GM12872 (cell line): ENCODE measurements around the gene GCK.
A peak's percentile ranks its signal among the peaks of the same experiment; 100 is the strongest.

ENCODE experiments used
- TF ChIP-seq, protein P1 (sequence below): IDR thresholded peaks from 3 replicates; pipeline ENCODE4 v1.5.1; 2011; ENCODE audit warnings: low read depth, mild to moderate bottlenecking, low read length, moderate library complexity; ENCODE audit not compliant: insufficient read depth

GCK gene

DNA sequence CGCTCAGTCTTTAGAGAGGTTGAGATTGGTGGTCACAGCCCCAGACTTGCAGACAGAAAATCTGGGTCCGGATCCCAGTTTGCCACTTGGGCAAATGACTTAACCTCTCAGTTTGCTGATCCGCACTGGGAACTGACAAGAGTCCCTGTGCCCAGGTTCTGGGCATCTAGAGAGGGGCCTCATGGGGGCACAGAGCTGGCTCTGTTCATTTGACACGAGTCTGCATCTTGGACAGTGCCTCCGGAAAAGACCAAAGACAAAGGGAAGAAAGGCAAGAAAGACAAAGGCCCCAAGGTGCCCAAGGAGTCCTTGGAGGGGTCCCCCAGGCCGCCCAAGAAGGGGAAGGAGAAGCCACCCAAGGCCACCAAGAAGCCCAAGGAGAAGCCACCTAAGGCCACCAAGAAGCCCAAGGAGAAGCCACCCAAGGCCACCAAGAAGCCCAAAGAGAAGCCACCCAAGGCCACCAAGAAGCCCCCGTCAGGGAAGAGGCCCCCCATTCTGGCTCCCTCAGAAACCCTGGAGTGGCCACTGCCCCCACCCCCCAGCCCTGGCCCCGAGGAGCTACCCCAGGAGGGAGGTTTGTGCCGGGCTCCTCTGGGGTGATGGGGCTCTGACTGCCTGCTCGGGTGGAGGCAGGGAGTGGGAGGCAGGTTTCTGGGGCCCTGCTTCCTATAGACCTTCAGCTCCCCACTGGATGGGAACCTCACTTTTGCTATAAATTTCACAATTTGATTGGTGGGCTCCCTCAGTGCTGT, 82.8 kb downstream of the GCK start:
- TF ChIP-seq, protein P1, sequence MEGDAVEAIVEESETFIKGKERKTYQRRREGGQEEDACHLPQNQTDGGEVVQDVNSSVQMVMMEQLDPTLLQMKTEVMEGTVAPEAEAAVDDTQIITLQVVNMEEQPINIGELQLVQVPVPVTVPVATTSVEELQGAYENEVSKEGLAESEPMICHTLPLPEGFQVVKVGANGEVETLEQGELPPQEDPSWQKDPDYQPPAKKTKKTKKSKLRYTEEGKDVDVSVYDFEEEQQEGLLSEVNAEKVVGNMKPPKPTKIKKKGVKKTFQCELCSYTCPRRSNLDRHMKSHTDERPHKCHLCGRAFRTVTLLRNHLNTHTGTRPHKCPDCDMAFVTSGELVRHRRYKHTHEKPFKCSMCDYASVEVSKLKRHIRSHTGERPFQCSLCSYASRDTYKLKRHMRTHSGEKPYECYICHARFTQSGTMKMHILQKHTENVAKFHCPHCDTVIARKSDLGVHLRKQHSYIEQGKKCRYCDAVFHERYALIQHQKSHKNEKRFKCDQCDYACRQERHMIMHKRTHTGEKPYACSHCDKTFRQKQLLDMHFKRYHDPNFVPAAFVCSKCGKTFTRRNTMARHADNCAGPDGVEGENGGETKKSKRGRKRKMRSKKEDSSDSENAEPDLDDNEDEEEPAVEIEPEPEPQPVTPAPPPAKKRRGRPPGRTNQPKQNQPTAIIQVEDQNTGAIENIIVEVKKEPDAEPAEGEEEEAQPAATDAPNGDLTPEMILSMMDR, result no peak

DNA sequence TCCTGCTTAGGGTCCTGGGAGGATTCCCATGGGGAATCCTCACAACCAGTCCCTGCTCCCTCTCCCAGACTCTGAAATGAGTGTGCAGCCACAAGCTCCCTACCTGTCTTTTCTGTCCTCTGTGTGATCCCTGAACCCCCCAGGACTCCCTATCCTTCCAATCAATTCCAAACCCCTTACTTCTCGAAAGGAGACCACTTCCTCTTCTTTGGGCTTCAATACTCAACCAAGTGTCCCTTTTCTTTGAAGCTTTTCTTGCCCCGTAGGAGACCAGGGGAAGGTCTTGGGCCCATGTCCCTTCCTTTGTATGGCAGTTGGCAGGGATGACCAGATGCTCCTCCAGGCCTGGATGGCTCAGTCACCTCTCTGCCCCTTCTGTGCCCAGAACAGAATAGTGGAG, 83.4 kb downstream of the GCK start:
- TF ChIP-seq, protein P1, result no peak

DNA sequence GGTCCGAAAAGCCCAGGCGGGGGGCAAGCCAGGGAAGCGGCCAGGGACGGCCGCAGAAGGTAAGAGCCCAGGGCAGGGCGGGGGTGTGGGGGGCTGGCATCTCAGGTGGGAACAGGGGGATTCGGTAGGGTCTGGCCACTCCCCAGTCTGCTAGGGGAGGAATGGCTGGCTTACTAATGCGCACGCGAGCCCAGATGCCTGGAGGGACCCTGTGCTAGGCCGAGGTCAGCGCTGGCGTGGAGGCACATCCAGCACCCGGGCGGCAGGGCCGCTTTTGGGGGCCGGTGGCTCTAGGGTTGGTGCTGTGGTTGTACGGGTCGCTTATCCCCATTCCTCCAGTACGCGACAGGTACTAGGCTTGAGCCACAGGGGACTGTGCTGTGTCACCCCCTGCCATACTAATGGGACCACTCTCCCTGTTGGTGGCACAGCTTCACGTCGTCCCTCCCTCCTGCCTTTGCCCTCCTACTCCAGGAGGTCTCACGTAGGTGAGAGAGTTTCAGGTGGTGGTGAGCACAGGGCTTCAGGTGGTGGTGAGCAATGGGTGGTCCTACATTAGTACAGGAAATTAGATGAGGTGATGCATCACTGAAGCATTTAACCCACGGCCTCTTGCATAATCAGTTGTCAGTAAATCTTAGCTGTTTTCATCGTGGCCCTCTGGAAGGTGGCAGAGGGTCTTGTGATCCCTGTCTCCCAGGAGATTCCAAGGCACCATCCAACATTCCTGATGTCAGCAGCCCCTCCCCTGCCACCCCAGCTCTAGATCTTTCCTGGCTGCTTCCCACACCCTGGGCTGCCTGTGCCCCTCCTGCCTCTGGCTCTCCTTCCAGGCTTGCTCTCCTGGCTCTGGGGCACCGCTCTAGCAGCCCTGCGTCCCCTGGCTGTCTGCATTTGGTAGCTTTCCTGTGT, 84.1 kb downstream of the GCK start:
- TF ChIP-seq, protein P1, result 0 out of 3 replicates have a peak, but pooled peaks have one; percentile 0

DNA sequence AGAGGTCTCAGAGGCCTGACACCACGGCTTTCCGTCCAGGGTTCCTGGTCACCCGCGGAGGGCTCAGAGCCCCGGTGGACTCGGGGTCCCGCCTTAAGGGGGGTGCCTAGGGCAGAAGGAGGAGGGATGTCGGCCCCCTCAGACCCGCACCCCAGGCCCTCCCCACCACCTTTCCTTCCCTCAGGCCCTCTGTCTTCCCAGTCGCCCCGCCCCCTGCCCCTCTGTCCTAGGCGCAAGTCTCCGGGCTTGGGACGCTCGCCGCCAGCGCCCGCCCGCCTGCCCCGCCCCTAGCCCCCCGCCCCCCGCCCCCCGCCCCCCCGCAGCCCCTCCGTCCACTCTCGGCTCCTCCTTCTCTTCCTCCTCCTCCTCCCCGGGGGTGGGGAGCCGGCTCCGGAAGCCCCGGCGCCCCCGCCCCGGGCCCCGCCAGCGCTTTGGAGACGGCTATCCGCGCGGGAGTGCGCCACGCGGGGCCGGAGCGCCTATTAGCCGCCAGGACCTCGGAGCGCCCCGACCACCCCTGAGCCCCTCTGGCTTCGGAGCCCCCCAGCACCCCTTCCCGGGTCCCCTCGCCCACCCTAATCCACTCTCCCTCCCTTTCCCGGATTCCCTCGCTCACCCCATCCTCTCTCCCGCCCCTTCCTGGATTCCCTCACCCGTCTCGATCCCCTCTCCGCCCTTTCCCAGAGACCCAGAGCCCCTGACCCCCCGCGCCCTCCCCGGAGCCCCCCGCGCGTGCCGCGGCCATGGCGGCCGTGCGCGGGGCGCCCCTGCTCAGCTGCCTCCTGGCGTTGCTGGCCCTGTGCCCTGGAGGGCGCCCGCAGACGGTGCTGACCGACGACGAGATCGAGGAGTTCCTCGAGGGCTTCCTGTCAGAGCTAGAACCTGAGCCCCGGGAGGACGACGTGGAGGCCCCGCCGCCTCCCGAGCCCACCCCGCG, 85.0 kb downstream of the GCK start, which contains the start of gene AEBP1:
AEBP1 (plus strand) TSS at position 423 of the 937 bp plus-strand sequence; CDS start at position 744, 321 bp downstream.
- TF ChIP-seq, protein P1, result 0 out of 3 replicates have a peak, but pooled peaks have one; percentile 5

DNA sequence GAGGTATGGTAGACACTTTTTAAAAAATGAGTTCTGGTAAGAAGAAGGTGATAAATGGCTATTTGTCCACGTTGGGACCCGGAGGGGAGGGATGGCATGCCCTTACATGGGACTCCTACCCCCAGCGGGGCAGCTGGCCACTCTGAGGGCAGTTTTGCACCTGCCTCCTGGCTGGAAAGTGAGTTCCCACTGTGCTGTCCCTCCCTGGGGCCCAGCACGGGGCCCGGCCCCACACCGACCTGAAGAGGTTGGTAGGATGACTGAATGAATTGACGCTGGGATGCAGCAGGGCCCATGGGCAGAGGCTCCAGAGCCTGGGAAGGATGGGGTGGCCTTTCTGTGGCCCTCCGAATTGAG, 85.7 kb downstream of the GCK start:
- TF ChIP-seq, protein P1, result no peak

DNA sequence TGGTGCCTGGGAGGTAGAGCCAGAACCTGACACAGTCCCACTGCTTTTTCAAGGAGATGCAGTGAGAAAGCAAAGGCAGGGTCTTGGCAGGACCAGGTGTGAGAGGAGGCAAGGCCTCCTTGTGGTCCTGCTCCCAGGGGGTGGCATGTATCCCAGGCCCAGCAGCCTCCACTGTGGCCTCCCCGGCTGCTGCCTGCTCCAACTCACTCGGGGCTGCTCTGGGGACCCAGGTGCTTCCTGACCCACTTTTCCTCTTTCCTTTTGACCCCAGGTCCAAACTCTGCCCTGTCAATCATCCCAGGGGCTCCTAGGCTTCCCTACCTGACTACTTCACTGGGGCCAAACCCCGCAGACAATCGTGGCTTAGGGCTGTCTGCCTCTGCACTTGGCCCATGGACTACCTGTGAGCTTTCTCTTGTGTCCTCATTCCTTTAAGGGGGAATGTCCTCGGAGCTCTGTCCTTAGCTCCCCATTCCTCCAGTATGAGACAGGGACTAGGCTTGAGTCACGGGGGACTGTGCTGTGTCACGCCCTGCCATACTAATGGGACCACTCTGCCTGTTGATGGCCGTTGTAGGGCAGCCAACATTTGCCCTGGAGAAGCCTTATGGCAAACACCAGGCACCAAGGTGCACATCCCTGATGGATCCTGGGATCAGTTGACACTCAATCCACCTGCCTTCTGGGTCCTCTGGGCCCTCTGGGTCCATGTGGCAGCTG, 86.2 kb downstream of the GCK start:
- TF ChIP-seq, protein P1, result no peak
